GM06990 (cell line): ENCODE data around the gene SRGAP3.
"Not testable (repeated sequence)": the region's sequence is repeated elsewhere in the genome, so short reads cannot be mapped to it uniquely, and the experiment has no call there.

Experiments used
- DNase-seq: peaks from one replicate; pipeline ENCODE4 v3.0.0-alpha.2; 2011; ENCODE audit not compliant: insufficient read length; ENCODE audit errors: extremely low read depth
- H3K27me3 ChIP-seq: replicated peaks from 2 replicates; pipeline ENCODE4 v1.6.0; 2011; ENCODE audit warnings: low read length; ENCODE audit not compliant: control insufficient read depth, insufficient read depth
- H3K36me3 ChIP-seq: 2 replicates; pipeline ENCODE4 v1.5.1; 2011; ENCODE audit warnings: low read length; ENCODE audit not compliant: control insufficient read depth, insufficient read depth
- H3K4me3 ChIP-seq: replicated peaks from 2 replicates; pipeline ENCODE4 v1.5.1; 2011; ENCODE audit warnings: low read depth, mild to moderate bottlenecking, control low read depth, low read length
- CTCF ChIP-seq: IDR thresholded peaks from 2 replicates; pipeline ENCODE4 v1.5.1; 2011; ENCODE audit warnings: low read length, control low read depth, mild to moderate bottlenecking, inconsistent platforms; ENCODE audit not compliant: insufficient read depth, poor library complexity, severe bottlenecking

The SRGAP3 gene

GRCh38 chr3:9292516-9292915 lies 43.1 kb upstream of the SRGAP3 start:
- TF ChIP-seq CTCF = no peak
- H3K36me3 ChIP-seq = no peaks in the 10 kb centered on the region
- no peak for DNase-seq
- no peaks in the 10 kb centered on the region for H3K27me3 ChIP-seq
- H3K4me3 ChIP-seq = no peak overlapping the region

- no peak for TF ChIP-seq CTCF
- DNase-seq = no peak
- Histone ChIP-seq H3K36me3 (no peaks in the 10 kb centered on the region), H3K27me3 (no peaks in the 10 kb centered on the region), H3K4me3 (no peak overlapping the region)
Measured at GRCh38 chr3:9291821-9292410, 42.5 kb upstream of the SRGAP3 start.

GRCh38 chr3:9290566-9290965 lies 41.1 kb upstream of the SRGAP3 start:
- DNase-seq = no peak
- Histone ChIP-seq H3K4me3 (no peak overlapping the region), H3K36me3 (no peaks in the 10 kb centered on the region), H3K27me3 (no peaks in the 10 kb centered on the region)
- TF ChIP-seq CTCF = no peak

GRCh38 chr3:9281533-9281932 lies 32.1 kb upstream of the SRGAP3 start:
- not testable (repeated sequence) for H3K36me3 ChIP-seq, H3K4me3 ChIP-seq, DNase-seq, H3K27me3 ChIP-seq

GRCh38 chr3:9280451-9281219 lies 31.2 kb upstream of the SRGAP3 start:
- no peak overlapping the region for H3K4me3 ChIP-seq
- no peaks in the 10 kb centered on the region; the same call in 1 of the 2 replicates for H3K27me3 ChIP-seq
- no peaks in the 10 kb centered on the region for H3K36me3 ChIP-seq
- TF ChIP-seq CTCF = no peak
- DNase-seq = no peak

GRCh38 chr3:9279966-9280365 lies 30.5 kb upstream of the SRGAP3 start:
- Histone ChIP-seq H3K36me3 (no peaks in the 10 kb centered on the region), H3K27me3 (no peaks in the 10 kb centered on the region; the same call in 1 of the 2 replicates), H3K4me3 (no peak overlapping the region)
- TF ChIP-seq CTCF = no peak
- no peak for DNase-seq
